Measurements from ENCODE around the gene NCLN.
"Not testable (repeated sequence)": the region's sequence is repeated elsewhere in the genome, so short reads cannot be mapped to it uniquely, and the experiment has no call there.

NCLN gene

GRCh38 chr19:3202346-3202745, 16.6 kb downstream of the NCLN start:
- no peak for DNase-seq

- DNase-seq: not testable (repeated sequence)
Observed at GRCh38 chr19:3202895-3203294, 17.2 kb downstream of the NCLN start.

GRCh38 chr19:3203805-3204645, 18.3 kb downstream of the NCLN start:
- DNase-seq: no peak

- DNase-seq: no peak
Observed at GRCh38 chr19:3204646-3205275, 19.0 kb downstream of the NCLN start.

- no peak for DNase-seq
Observed at GRCh38 chr19:3206216-3206953, 20.7 kb downstream of the NCLN start.

- no peak for DNase-seq
Observed at GRCh38 chr19:3207461-3208242, 21.9 kb downstream of the NCLN start.

GRCh38 chr19:3208317-3209207, 22.8 kb downstream of the NCLN start:
- DNase-seq: no peak

GRCh38 chr19:3210347-3211017, 24.8 kb downstream of the NCLN start:
- no peak for DNase-seq

- no peak for DNase-seq
Observed at GRCh38 chr19:3211191-3211590, 25.5 kb downstream of the NCLN start.

GRCh38 chr19:3213159-3213558, 27.4 kb downstream of the NCLN start:
- DNase-seq: no peak

GRCh38 chr19:3216874-3217273, 31.1 kb downstream of the NCLN start:
- no peak for DNase-seq

GRCh38 chr19:3220576-3220975, 34.8 kb downstream of the NCLN start:
- DNase-seq: no peak

GRCh38 chr19:3221576-3221975, 35.8 kb downstream of the NCLN start:
- not testable (repeated sequence) for DNase-seq

- DNase-seq: no peak
Observed at GRCh38 chr19:3222709-3223108, 37.0 kb downstream of the NCLN start.

- no peak for DNase-seq
Observed at GRCh38 chr19:3224346-3225168, 38.8 kb downstream of the NCLN start, which contains the start of gene CELF5. Gene CELF5 (plus strand): TSS chr19:3224661. CDS start chr19:3224740, 79 bp downstream.

- DNase-seq: no peak
Observed at GRCh38 chr19:3225169-3225485, 39.4 kb downstream of the NCLN start.

GRCh38 chr19:3225677-3226093, 40.0 kb downstream of the NCLN start:
- no peak for DNase-seq

- no peak for DNase-seq
Observed at GRCh38 chr19:3227054-3227626, 41.4 kb downstream of the NCLN start.

GRCh38 chr19:3229346-3229743, 43.6 kb downstream of the NCLN start:
- no peak for DNase-seq

GRCh38 chr19:3229888-3230496, 44.3 kb downstream of the NCLN start:
- no peak for DNase-seq
